GM12878 (cell line): Measurements from ENCODE around the gene CD63. TPM values are rescaled to one million over a fixed set of nuclear protein-coding genes. Genes with fewer than 3 reads are reported as not detected.

Experiments used
- ATAC-seq: fragments of 200-7000 bp; cut with Tn5 transposase; 3 replicates; pipeline ENCODE4 v1.9.1; 2020; ENCODE audit warnings: mild to moderate bottlenecking, moderate library complexity
- BruUV-seq: library from RNA; stranded (reverse); fragments of 400-500 nt; replicated peaks from 2 replicates; lab custom pipeline; 2021; lab: Mats Ljungman, UMichigan
- CTCF ChIA-PET: fragments of 300-600 bp; sonication (Branson Sonifier 250); formaldehyde crosslinking; extraction: SDS; loops from one replicate; lab custom pipeline; 2021; ENCODE audit warnings: inconsistent platforms; lab: Yijun Ruan, JAX
- POLR2A ChIA-PET: fragments of 350-600 bp; formaldehyde crosslinking; extraction: SDS; loops from one replicate; lab custom pipeline; 2021; ENCODE audit warnings: inconsistent platforms; lab: Charles Lee
- RAD21 ChIA-PET: fragments of 300-600 bp; sonication (Branson Sonifier 250); formaldehyde crosslinking; loops from one replicate; lab custom pipeline; 2023; ENCODE audit warnings: antibody characterized with exemption; ENCODE audit not compliant: unreplicated experiment; lab: Charles Lee
- SMC1A ChIA-PET: fragments of 300-600 bp; sonication (Branson Sonifier 250); formaldehyde crosslinking; loops from one replicate; lab custom pipeline; 2023; ENCODE audit not compliant: unreplicated experiment, uncharacterized antibody; lab: Charles Lee
- DNase-seq: peaks from one replicate; pipeline ENCODE4 v3.0.0-alpha.2; 2011; ENCODE audit warnings: low read depth, low spot score
- FAIRE-seq: peaks from 3 replicates; lab custom pipeline; 2011; peaks lifted over from hg19 to GRCh38; lab: Jason Lieb, UNC
- H2AFZ ChIP-seq: 2 replicates; pipeline ENCODE4 v1.6.0; 2011; ENCODE audit warnings: low read depth, low read length, control low read depth; ENCODE audit not compliant: control insufficient read depth
- H3K27ac ChIP-seq: 2 replicates; pipeline ENCODE4 v1.5.1; 2011; ENCODE audit warnings: control low read depth; ENCODE audit not compliant: control insufficient read depth, insufficient read depth
- H3K27me3 ChIP-seq, 2 experiments: replicated peaks in 1 of 2; 2 replicates each; pipeline versions ENCODE4 v1.6.0 to v1.6.1; 2011; ENCODE audit warnings: low read length in 1 of 2; ENCODE audit not compliant: control insufficient read depth in 2 of 2, insufficient read depth in 2 of 2
- H3K36me3 ChIP-seq, 2 experiments: 2 replicates each; pipeline ENCODE4 v1.5.1; 2011; ENCODE audit warnings: low read length in 1 of 2; ENCODE audit not compliant: control insufficient read depth in 2 of 2, insufficient read depth in 2 of 2
- H3K4me1 ChIP-seq: 2 replicates; pipeline ENCODE4 v1.6.1; 2011; ENCODE audit warnings: mild to moderate bottlenecking, low read length, moderate library complexity, mixed read lengths; ENCODE audit not compliant: control insufficient read depth, insufficient read depth
- H3K4me2 ChIP-seq: 2 replicates; pipeline ENCODE4 v1.6.0; 2011; ENCODE audit warnings: control low read depth; ENCODE audit not compliant: control insufficient read depth, insufficient read depth
- H3K4me3 ChIP-seq: fragments of 200-600 bp; sonication (generic); 2 replicates; pipeline ENCODE4 v1.5.1; 2016
- H3K79me2 ChIP-seq: 2 replicates; pipeline ENCODE4 v1.6.0; 2011; ENCODE audit warnings: low read length; ENCODE audit not compliant: control insufficient read depth, insufficient read depth
- H3K9ac ChIP-seq: 2 replicates; pipeline ENCODE4 v1.8.0; 2011; ENCODE audit warnings: low read length, control low read depth, mixed read lengths; ENCODE audit not compliant: control insufficient read depth, insufficient read depth
- H3K9me3 ChIP-seq: replicated peaks from 3 replicates; pipeline ENCODE4 v1.5.1; 2011; ENCODE audit warnings: mild to moderate bottlenecking, low read length; ENCODE audit not compliant: control insufficient read depth, insufficient read depth
- H4K20me1 ChIP-seq: 2 replicates; pipeline ENCODE4 v1.6.0; 2011; ENCODE audit not compliant: control insufficient read depth, insufficient read depth
- ATF7 ChIP-seq: fragments of 450-650 bp; IDR thresholded peaks from 2 replicates; pipeline ENCODE4 v1.6.1; 2016; ENCODE audit warnings: low read depth, mild to moderate bottlenecking
- BHLHE40 ChIP-seq, 2 experiments: fragments of 450-650 bp in 1 of 2; IDR thresholded peaks; 2 replicates each; pipeline ENCODE4 v1.6.1; 2011 to 2017; ENCODE audit warnings: low read depth in 2 of 2, borderline replicate concordance in 1 of 2, improper control_type of control experiment in 1 of 2, low read length in 1 of 2, mild to moderate bottlenecking in 1 of 2
- BRCA1 ChIP-seq: IDR thresholded peaks from 2 replicates; pipeline ENCODE4 v1.6.1; 2011; ENCODE audit warnings: low read depth, low read length, improper control_type of control experiment
- CBX5 ChIP-seq: sonication (generic); IDR thresholded peaks from 2 replicates; pipeline ENCODE4 v1.6.1; 2016; ENCODE audit warnings: low read depth, moderate library complexity, mild to moderate bottlenecking, inconsistent platforms
- CEBPB ChIP-seq, 2 experiments: fragments of 150-350 bp in 1 of 2; IDR thresholded peaks; 2 replicates each; pipeline ENCODE4 v1.6.1; 2012 to 2014; ENCODE audit warnings: low read depth in 2 of 2, low read length in 2 of 2, borderline replicate concordance in 1 of 2, inconsistent platforms in 1 of 2
- FOXK2 ChIP-seq: fragments of 450-650 bp; IDR thresholded peaks from 2 replicates; pipeline ENCODE4 v1.6.1; 2017; ENCODE audit warnings: mild to moderate bottlenecking, moderate library complexity
- HDGF ChIP-seq: fragments of 450-650 bp; IDR thresholded peaks from 2 replicates; pipeline ENCODE4 v1.6.1; 2016; ENCODE audit warnings: antibody characterized with exemption
- IKZF2 ChIP-seq, 2 experiments: fragments of 450-650 bp; IDR thresholded peaks; 2 replicates each; pipeline ENCODE4 v1.6.1; 2017; ENCODE audit warnings: mild to moderate bottlenecking in 2 of 2, moderate library complexity in 2 of 2
- MTA2 ChIP-seq: fragments of 450-650 bp; IDR thresholded peaks from 2 replicates; pipeline ENCODE4 v1.6.1; 2016; ENCODE audit warnings: low read depth, mild to moderate bottlenecking, moderate library complexity
- PBX3 ChIP-seq: IDR thresholded peaks from 2 replicates; pipeline ENCODE4 v1.6.1; 2011; ENCODE audit warnings: mild to moderate bottlenecking, low read depth, low read length, moderate library complexity; ENCODE audit not compliant: insufficient replicate concordance
- SMAD5 ChIP-seq: IDR thresholded peaks from 2 replicates; pipeline ENCODE4 v1.6.1; 2016; ENCODE audit warnings: antibody characterized with exemption, low read depth
- STAT3 ChIP-seq: IDR thresholded peaks from 2 replicates; pipeline ENCODE4 v1.6.1; 2011; ENCODE audit warnings: low read depth, low read length, improper control_type of control experiment
- TBL1XR1 ChIP-seq: IDR thresholded peaks from 2 replicates; pipeline ENCODE4 v1.6.1; 2012; ENCODE audit warnings: low read depth, low read length, improper control_type of control experiment
- WRNIP1 ChIP-seq: IDR thresholded peaks from 2 replicates; pipeline ENCODE4 v1.6.1; 2011; ENCODE audit warnings: low read depth, low read length, improper control_type of control experiment, borderline replicate concordance
- whole genome bisulfite sequencing: methylation state at CpG from one replicate; pipeline ENCODE4 v1.1.6; 2016; ENCODE audit warnings: low lambda C conversion rate; ENCODE audit not compliant: insufficient replicate concordance, insufficient coverage; ENCODE audit errors: missing lambda C conversion rate; 5-methylcytosine and 5-hydroxymethylcytosine counted together
- in situ Hi-C: fragments of 300-500 bp; cut with MboI; formaldehyde crosslinking; loops from 9 replicates; pipeline ENCODE4 v1.14.3; 2018; ENCODE audit warnings: mixed read lengths
- intact Hi-C: fragments of 100-400 bp; cut with micrococcal nuclease; formaldehyde crosslinking; loops from one replicate; pipeline ENCODE4 v1.14.2; 2022; ENCODE audit not compliant: unreplicated experiment
- polyA plus RNA-seq, 11 experiments: library from polyadenylated mRNA; depleted of rRNA in 4 of 11; unstranded in 6 of 11; stranded (reverse) in 5 of 11; fragments of >200 nt; fragmentation: Nextera tagmentation in 4 of 11; fragmentation: Illumina TruSeq in 1 of 11; extraction: Ambion mirVana in 4 of 11; extraction: Trizol in 1 of 11; gene quantifications; 1 replicate in 1 of 11; 2 replicates in 10 of 11; pipeline versions ENCODE4 v1.2.1 to v1.2.3, GENCODE V29; 2011 to 2016; ENCODE audit warnings: inconsistent platforms in 2 of 11, missing spikeins in 2 of 11, low read depth in 1 of 11
- total RNA-seq, 4 experiments: library from RNA; depleted of rRNA in 3 of 4; stranded (reverse); fragments of >200 nt in 3 of 4; fragmentation: Illumina TruSeq in 1 of 4; extraction: Trizol in 1 of 4; gene quantifications; 2 replicates each; pipeline versions ENCODE4 v1.2.1 to v1.2.3, GENCODE V29; 2013 to 2021
- TF ChIP-seq, protein P1 (sequence below): fragments of 450-650 bp; IDR thresholded peaks from 2 replicates; pipeline ENCODE4 v1.6.1; 2017; ENCODE audit warnings: low read depth, mild to moderate bottlenecking, moderate library complexity
- TF ChIP-seq, protein P2 (sequence below): fragments of 450-650 bp; IDR thresholded peaks from 2 replicates; pipeline ENCODE4 v1.6.1; 2016; ENCODE audit warnings: mild to moderate bottlenecking, moderate library complexity, borderline replicate concordance

The CD63 gene
- total and polyA plus RNA-seq, 10 of the 15 experiments (the other 5 are each of a cell fraction or from before 2014, with no cell fraction given), result 147 to 220 (median 183) TPM

- ChIA-PET CTCF (interaction anchor here (0.6 to 6.5 kb wide), 17 partner anchors 9 to 298 kb away, joined by 3 to 80 read pairs (median 4); partner anchors contain the start of genes DNAJC14, ORMDL2, PYM1 and SARNP), POLR2A (interaction anchor here (0.6 to 5.7 kb wide), 9 partner anchors 12 to 375 kb away, joined by 3 to 38 read pairs (median 4); partner anchors contain the start of genes DNAJC14, ORMDL2, RAB5B and SARNP), RAD21 (interaction anchor here (0.6 to 2.9 kb wide), 12 partner anchors 13 to 447 kb away, joined by 3 to 12 read pairs (median 4); partner anchors contain the start of genes CD63, DNAJC14, ORMDL2 and PA2G4), SMC1A (interaction anchor here (0.9 to 2.9 kb wide), 5 partner anchors 11 to 185 kb away, joined by 3 to 21 read pairs (median 4); partner anchors contain the start of genes ORMDL2, PYM1 and SARNP)
- intact Hi-C loops, result no loop called here
- H3K79me2 ChIP-seq, result peaks cover 2% of the 10 kb centered on the region
- no peaks in the 10 kb centered on the region for H3K27me3 ChIP-seq
- peak within 1 kb of the TSS; percentile 49; the same call in 1 of the 2 replicates for H3K9ac ChIP-seq
- no peaks in the 10 kb centered on the region for H4K20me1 ChIP-seq
- no peaks in the 10 kb centered on the region for H3K9me3 ChIP-seq
- in situ Hi-C loops, result no loop called here
- H3K4me1 ChIP-seq, result peaks cover 8% of the 10 kb centered on the region
- peak within 1 kb of the TSS; percentile 82 for H3K4me3 ChIP-seq
- H3K4me2 ChIP-seq, result peak within 1 kb of the TSS; percentile 78
- BruUV-seq, result no TSS peak
- H2AFZ ChIP-seq, result peak within 1 kb of the TSS; percentile 73
- H3K36me3 ChIP-seq, result no peaks in the 10 kb centered on the region
- FAIRE-seq, result no peak
- ATAC-seq, result peak; percentile 32
- 3% methylated on average over 16 of the region's 53 CpGs for WGBS
- no peak for DNase-seq
- peak within 1 kb of the TSS; percentile 7; the same call in 1 of the 2 replicates for H3K27ac ChIP-seq
- TF ChIP-seq SMAD5 (no peak), WRNIP1 (no peak), STAT3 (no peak), CBX5 (no peak), FOXK2 (no peak), IKZF2 (IDR thresholded peaks at IDR 0.05) (peak; percentile 76 to 79), CEBPB (IDR thresholded peaks at IDR 0.05; ENCODE audit: borderline replicate concordance in 1 of 2, low read depth in 2 of 2, low read length in 2 of 2) (no peak), TBL1XR1 (no peak), HDGF (peak; percentile 83), BHLHE40 (IDR thresholded peaks at IDR 0.05; ENCODE audit: borderline replicate concordance in 1 of 2, low read depth in 2 of 2, low read length in 1 of 2) (no peak), MTA2 (peak; percentile 46; the same call in 1 of the 2 replicates), BRCA1 (no peak), ATF7 (peak; percentile 30; the same call in 1 of the 2 replicates), PBX3 (no peak)
- TF ChIP-seq, protein P1, sequence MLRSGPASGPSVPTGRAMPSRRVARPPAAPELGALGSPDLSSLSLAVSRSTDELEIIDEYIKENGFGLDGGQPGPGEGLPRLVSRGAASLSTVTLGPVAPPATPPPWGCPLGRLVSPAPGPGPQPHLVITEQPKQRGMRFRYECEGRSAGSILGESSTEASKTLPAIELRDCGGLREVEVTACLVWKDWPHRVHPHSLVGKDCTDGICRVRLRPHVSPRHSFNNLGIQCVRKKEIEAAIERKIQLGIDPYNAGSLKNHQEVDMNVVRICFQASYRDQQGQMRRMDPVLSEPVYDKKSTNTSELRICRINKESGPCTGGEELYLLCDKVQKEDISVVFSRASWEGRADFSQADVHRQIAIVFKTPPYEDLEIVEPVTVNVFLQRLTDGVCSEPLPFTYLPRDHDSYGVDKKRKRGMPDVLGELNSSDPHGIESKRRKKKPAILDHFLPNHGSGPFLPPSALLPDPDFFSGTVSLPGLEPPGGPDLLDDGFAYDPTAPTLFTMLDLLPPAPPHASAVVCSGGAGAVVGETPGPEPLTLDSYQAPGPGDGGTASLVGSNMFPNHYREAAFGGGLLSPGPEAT, result peak; percentile 59; the same call in 1 of the 2 replicates
- TF ChIP-seq, protein P2, sequence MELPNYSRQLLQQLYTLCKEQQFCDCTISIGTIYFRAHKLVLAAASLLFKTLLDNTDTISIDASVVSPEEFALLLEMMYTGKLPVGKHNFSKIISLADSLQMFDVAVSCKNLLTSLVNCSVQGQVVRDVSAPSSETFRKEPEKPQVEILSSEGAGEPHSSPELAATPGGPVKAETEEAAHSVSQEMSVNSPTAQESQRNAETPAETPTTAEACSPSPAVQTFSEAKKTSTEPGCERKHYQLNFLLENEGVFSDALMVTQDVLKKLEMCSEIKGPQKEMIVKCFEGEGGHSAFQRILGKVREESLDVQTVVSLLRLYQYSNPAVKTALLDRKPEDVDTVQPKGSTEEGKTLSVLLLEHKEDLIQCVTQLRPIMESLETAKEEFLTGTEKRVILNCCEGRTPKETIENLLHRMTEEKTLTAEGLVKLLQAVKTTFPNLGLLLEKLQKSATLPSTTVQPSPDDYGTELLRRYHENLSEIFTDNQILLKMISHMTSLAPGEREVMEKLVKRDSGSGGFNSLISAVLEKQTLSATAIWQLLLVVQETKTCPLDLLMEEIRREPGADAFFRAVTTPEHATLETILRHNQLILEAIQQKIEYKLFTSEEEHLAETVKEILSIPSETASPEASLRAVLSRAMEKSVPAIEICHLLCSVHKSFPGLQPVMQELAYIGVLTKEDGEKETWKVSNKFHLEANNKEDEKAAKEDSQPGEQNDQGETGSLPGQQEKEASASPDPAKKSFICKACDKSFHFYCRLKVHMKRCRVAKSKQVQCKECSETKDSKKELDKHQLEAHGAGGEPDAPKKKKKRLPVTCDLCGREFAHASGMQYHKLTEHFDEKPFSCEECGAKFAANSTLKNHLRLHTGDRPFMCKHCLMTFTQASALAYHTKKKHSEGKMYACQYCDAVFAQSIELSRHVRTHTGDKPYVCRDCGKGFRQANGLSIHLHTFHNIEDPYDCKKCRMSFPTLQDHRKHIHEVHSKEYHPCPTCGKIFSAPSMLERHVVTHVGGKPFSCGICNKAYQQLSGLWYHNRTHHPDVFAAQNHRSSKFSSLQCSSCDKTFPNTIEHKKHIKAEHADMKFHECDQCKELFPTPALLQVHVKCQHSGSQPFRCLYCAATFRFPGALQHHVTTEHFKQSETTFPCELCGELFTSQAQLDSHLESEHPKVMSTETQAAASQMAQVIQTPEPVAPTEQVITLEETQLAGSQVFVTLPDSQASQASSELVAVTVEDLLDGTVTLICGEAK, result 0 out of 2 replicates have a peak, but pooled peaks have one; percentile 12
These were observed 14.1 kb upstream of the CD63 start, which contains the start of gene GDF11 for GRCh38 chr12:55742719-55743405. Gene GDF11 (plus strand): TSS chr12:55743122. CDS start chr12:55743317, 195 bp downstream.
